Breast epithelium (tissue), 4 donors: ENCODE measurements around the gene TMEM30B. TPM values are rescaled to one million over a fixed set of nuclear protein-coding genes. Genes with fewer than 3 reads are reported as not detected.

Source experiments
- DNase-seq, 2 donors: peaks; one replicate each; pipeline ENCODE4 v3.0.0-alpha.2; 2019; ENCODE audit warnings: low spot score in 2 of 2
- H3K27ac ChIP-seq, 2 donors: fragments of 200-600 bp; sonication (generic) in 1 of 2; one replicate each; pipeline ENCODE4 v1.5.1; 2016 to 2019; ENCODE audit warnings: mild to moderate bottlenecking in 1 of 2
- H3K27me3 ChIP-seq, 2 donors: fragments of 200-600 bp; sonication (generic) in 1 of 2; one replicate each; pipeline versions ENCODE4 v1.5.1 to v1.6.0; 2017 to 2019; ENCODE audit warnings: control low read depth in 1 of 2, mild to moderate bottlenecking in 1 of 2
- H3K36me3 ChIP-seq: fragments of 200-600 bp; one replicate; pipeline ENCODE4 v1.5.1; 2019
- H3K4me1 ChIP-seq, 2 donors: fragments of 200-600 bp; sonication (generic); one replicate each; pipeline ENCODE4 v1.5.1; 2016 to 2019; ENCODE audit warnings: control low read depth in 1 of 2
- H3K4me3 ChIP-seq, 3 donors: fragments of 200-600 bp; sonication (generic); 1 replicate in 2 of 3; 2 replicates in 1 of 3; pipeline ENCODE4 v1.5.1; 2016 to 2019; ENCODE audit warnings: mild to moderate bottlenecking in 3 of 3, moderate library complexity in 2 of 3
- H3K9me3 ChIP-seq, 2 donors: fragments of 200-600 bp; sonication (generic) in 1 of 2; one replicate each; pipeline ENCODE4 v1.5.1; 2016 to 2019; ENCODE audit warnings: control low read depth in 1 of 2
- POLR2A ChIP-seq: fragments of 450-650 bp; IDR thresholded peaks from one replicate; pipeline ENCODE4 v1.6.1; 2016; ENCODE audit warnings: antibody characterized with exemption, mild to moderate bottlenecking, moderate library complexity
- POLR2AphosphoS5 ChIP-seq, 3 donors: sonication (generic); formaldehyde crosslinking; IDR thresholded peaks; one replicate each; pipeline ENCODE4 v1.6.1; 2017; ENCODE audit warnings: antibody characterized with exemption in 3 of 3
- intact Hi-C: fragments of 100-400 bp; cut with DNase I; formaldehyde crosslinking; loops from one replicate; pipeline ENCODE4 v1.15.1; 2023; ENCODE audit warnings: low total_unique reads
- total RNA-seq, 3 donors: library from RNA; depleted of rRNA; stranded (reverse); fragments of >200 nt; gene quantifications; one replicate each; pipeline ENCODE4 v1.1.0, GENCODE V29; 2016
- TF ChIP-seq, protein P1 (sequence below), 3 donors: fragments of 450-650 bp; IDR thresholded peaks; one replicate each; pipeline ENCODE4 v1.5.1; 2016 to 2017; ENCODE audit warnings: antibody characterized with exemption in 3 of 3, mild to moderate bottlenecking in 3 of 3, moderate library complexity in 3 of 3

Gene TMEM30B
- total RNA-seq, 3 donors from 2014 or later = 5.0 to 36.7 (median 20.0) TPM

- H3K4me1 ChIP-seq = no peaks in the 10 kb centered on the region
- TF ChIP-seq, protein P1, sequence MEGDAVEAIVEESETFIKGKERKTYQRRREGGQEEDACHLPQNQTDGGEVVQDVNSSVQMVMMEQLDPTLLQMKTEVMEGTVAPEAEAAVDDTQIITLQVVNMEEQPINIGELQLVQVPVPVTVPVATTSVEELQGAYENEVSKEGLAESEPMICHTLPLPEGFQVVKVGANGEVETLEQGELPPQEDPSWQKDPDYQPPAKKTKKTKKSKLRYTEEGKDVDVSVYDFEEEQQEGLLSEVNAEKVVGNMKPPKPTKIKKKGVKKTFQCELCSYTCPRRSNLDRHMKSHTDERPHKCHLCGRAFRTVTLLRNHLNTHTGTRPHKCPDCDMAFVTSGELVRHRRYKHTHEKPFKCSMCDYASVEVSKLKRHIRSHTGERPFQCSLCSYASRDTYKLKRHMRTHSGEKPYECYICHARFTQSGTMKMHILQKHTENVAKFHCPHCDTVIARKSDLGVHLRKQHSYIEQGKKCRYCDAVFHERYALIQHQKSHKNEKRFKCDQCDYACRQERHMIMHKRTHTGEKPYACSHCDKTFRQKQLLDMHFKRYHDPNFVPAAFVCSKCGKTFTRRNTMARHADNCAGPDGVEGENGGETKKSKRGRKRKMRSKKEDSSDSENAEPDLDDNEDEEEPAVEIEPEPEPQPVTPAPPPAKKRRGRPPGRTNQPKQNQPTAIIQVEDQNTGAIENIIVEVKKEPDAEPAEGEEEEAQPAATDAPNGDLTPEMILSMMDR (IDR thresholded peaks at IDR 0.05) = no peak
- no peak for TF ChIP-seq POLR2A
- no peak for TF ChIP-seq POLR2AphosphoS5 (IDR thresholded peaks at IDR 0.05)
- no peaks in the 10 kb centered on the region for H3K36me3 ChIP-seq
- H3K9me3 ChIP-seq = peaks cover 5 to 19% of the 10 kb centered on the region in 2 donors
- H3K27ac ChIP-seq = peak overlapping the region; percentile 67 to 68
- DNase-seq = no peak
- intact Hi-C loops = no loop called here
- no peaks in the 10 kb centered on the region for H3K27me3 ChIP-seq
- H3K4me3 ChIP-seq = no peak overlapping the region
Measured at GRCh38 chr14:61238611-61239245, 42.4 kb downstream of the TMEM30B start.

- TF ChIP-seq POLR2AphosphoS5 (IDR thresholded peaks at IDR 0.05) (no peak), POLR2A (no peak)
- TF ChIP-seq, protein P1 (IDR thresholded peaks at IDR 0.05) = no peak
- H3K9me3 ChIP-seq = no peaks in the 10 kb centered on the region
- intact Hi-C loops = no loop called here
- no peak for DNase-seq
- H3K27me3 ChIP-seq = no peaks in the 10 kb centered on the region
- no peaks in the 10 kb centered on the region for H3K4me1 ChIP-seq
- H3K36me3 ChIP-seq = no peaks in the 10 kb centered on the region
- no peak overlapping the region for H3K4me3 ChIP-seq
- H3K27ac ChIP-seq = no peak overlapping the region
Measured at GRCh38 chr14:61234215-61234916, 46.8 kb downstream of the TMEM30B start.

GRCh38 chr14:61233436-61233956, 47.6 kb downstream of the TMEM30B start:
- Histone ChIP-seq H3K4me1 (no peaks in the 10 kb centered on the region), H3K4me3 (no peak overlapping the region), H3K9me3 (no peaks in the 10 kb centered on the region), H3K27ac (no peak overlapping the region), H3K27me3 (no peaks in the 10 kb centered on the region), H3K36me3 (no peaks in the 10 kb centered on the region)
- TF ChIP-seq POLR2A = no peak
- no peak for TF ChIP-seq POLR2AphosphoS5 (IDR thresholded peaks at IDR 0.05)
- TF ChIP-seq, protein P1 (IDR thresholded peaks at IDR 0.05) = no peak
- no peak for DNase-seq
- intact Hi-C loops = no loop called here

DNA sequence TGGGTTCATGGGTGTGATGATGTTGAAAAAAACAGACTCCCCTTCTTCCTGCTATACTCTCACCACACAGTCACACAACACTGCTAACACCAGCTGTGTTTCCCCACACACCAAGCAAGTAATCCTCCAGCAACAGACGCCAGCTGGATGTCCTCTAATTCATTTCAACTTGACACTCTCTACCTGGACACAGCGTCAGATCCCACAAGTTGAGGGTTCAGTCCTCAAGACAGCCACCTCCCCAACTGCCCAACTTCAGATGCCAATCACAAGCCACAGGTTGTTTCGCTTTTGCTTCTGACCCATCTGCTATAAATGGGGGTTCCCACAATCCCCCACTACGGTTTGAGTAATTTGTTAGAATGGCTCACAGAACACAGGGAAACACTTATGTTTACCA, 49.3 kb downstream of the TMEM30B start:
- no peaks in the 10 kb centered on the region for H3K9me3 ChIP-seq
- H3K4me3 ChIP-seq = no peak overlapping the region
- H3K4me1 ChIP-seq = no peaks in the 10 kb centered on the region
- DNase-seq = no peak
- no peaks in the 10 kb centered on the region for H3K36me3 ChIP-seq
- H3K27me3 ChIP-seq = no peaks in the 10 kb centered on the region
- intact Hi-C loops = no loop called here
- no peak overlapping the region for H3K27ac ChIP-seq
- no peak for TF ChIP-seq POLR2AphosphoS5 (IDR thresholded peaks at IDR 0.05)
- TF ChIP-seq, protein P1 (IDR thresholded peaks at IDR 0.05) = no peak
- TF ChIP-seq POLR2A = no peak

DNA sequence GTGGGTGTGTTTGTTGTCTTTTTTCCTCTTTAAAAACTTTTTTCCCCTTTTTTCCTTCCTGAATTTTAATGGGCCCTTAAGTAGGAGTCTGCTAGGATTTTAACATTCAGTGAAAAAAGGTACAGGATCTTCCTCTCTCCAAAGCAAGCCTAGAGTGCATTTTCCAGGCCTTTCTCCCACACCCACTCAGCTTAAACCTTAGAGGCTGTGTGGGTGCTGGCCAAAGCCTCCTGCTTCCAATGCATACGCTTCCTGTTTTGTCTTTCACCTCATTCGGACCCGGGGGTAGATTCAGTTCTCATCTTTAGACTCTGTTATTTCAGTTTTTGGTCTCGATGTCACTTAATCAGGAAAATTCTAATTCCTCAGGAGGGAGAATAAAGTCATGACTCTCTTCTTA, 51.2 kb downstream of the TMEM30B start:
- TF ChIP-seq POLR2A (no peak), POLR2AphosphoS5 (IDR thresholded peaks at IDR 0.05) (no peak)
- TF ChIP-seq, protein P1 (IDR thresholded peaks at IDR 0.05) = no peak
- Histone ChIP-seq H3K4me1 (no peaks in the 10 kb centered on the region), H3K27ac (no peak overlapping the region), H3K27me3 (no peaks in the 10 kb centered on the region), H3K36me3 (no peaks in the 10 kb centered on the region), H3K9me3 (no peaks in the 10 kb centered on the region), H3K4me3 (no peak overlapping the region)
- DNase-seq = no peak
- intact Hi-C loops = no loop called here
